Left kidney (tissue), 2 donors: ENCODE results near the gene KATNAL1. TPM values are rescaled to one million over a fixed set of nuclear protein-coding genes. Genes with fewer than 3 reads are reported as not detected.

Experiments used
- DNase-seq: peaks from one replicate; pipeline ENCODE4 v3.0.0-alpha.2; 2013
- polyA plus RNA-seq: library from polyadenylated mRNA; unstranded; fragments of 120-200 nt; gene quantifications from one replicate; pipeline ENCODE4 v1.2.1, GENCODE V29; 2013; ENCODE audit not compliant: insufficient read length

Gene KATNAL1
- polyA plus RNA-seq, 1 donor = 16.7 TPM

GRCh38 chr13:30165071-30165470, 142.3 kb downstream of the KATNAL1 start:
- DNase-seq = no peak

GRCh38 chr13:30164146-30164545, 143.2 kb downstream of the KATNAL1 start:
- no peak for DNase-seq

- no peak for DNase-seq
Observed at GRCh38 chr13:30163441-30163840, 143.9 kb downstream of the KATNAL1 start.

- DNase-seq = no peak
Observed at GRCh38 chr13:30159446-30159839, 147.9 kb downstream of the KATNAL1 start.

GRCh38 chr13:30158774-30159445, 148.4 kb downstream of the KATNAL1 start:
- DNase-seq = no peak

- DNase-seq = no peak
Observed at GRCh38 chr13:30157616-30157993, 149.7 kb downstream of the KATNAL1 start.

- no peak for DNase-seq
Observed at GRCh38 chr13:30156826-30157615, 150.3 kb downstream of the KATNAL1 start.

GRCh38 chr13:30156270-30156669, 151.1 kb downstream of the KATNAL1 start:
- DNase-seq = no peak

GRCh38 chr13:30154931-30155330, 152.4 kb downstream of the KATNAL1 start:
- DNase-seq = no peak

GRCh38 chr13:30154531-30154930, 152.8 kb downstream of the KATNAL1 start:
- no peak for DNase-seq

- DNase-seq = peak; percentile 38
Observed at GRCh38 chr13:30153545-30154426, 153.6 kb downstream of the KATNAL1 start.

Other genes with a start within 250 kb of the KATNAL1 start
- gene UBE2L5, start 114.9 kb upstream of the KATNAL1 start, polyA plus RNA-seq = 0.91 TPM
- 968 TPM for gene HMGB1, start 158.4 kb upstream of the KATNAL1 start, polyA plus RNA-seq